GM21786 (cell line): ENCODE results near the gene ARF3.

ENCODE experiments used
- ATAC-seq: cut with Tn5 transposase; IDR thresholded peaks from one replicate; pipeline ENCODE4 v1.9.1; 2021; ENCODE audit not compliant: unreplicated experiment

Gene ARF3

DNA sequence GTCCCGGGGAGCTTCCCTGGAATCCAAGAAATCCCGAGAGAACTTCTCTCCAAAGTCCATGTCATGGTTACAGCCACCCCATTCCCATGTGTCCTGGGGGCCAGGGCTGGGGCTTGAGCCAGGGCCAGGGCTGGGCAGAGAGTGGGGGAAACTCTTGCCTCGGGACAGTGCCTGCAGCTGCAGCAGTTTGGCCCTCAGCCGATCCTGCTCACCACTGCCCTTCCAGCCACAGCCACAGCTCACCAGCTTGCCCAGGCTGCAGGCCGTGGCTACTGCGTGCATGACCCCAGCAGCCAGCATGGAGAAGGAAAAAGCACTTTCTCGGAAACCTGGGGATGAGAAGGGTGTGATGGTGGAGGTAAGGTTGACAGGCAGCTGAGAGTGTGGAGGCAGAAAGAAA is 10.7 kb upstream of the ARF3 start:
- ATAC-seq: no peak

DNA sequence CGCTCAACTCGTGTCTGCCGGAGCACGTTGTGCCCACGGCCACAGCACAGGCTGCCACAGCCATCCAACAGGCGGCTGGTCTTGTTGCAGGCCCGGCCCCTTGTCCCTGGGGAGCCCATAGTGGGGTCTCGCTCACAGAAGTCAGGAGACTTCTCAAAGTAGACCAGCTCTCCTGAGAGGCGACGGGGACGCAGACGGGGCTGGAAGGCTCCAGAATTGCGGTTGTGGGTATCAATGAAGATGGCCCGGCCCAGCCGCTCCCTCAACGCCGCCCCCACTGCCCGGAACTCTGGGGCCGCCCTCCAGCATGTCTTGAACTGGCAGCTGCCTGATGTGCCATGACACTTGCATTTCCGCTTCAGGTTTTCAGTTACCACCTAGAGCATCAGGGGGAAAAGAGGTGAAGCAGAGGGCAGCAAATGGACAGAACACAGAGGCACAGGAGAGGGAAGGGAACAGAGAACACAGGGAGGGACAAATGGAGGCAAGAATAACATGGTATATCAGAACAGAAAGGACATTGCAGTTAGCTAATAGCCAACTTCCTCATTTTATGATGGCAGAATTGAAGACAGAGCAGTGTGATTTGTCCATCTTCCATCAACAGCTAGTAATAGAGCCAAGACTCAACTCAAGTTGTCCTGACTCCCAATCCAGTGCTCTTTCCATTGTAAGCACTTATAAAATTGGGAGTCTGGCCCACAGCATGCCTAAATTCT is 9.0 kb upstream of the ARF3 start:
- no peak for ATAC-seq

DNA sequence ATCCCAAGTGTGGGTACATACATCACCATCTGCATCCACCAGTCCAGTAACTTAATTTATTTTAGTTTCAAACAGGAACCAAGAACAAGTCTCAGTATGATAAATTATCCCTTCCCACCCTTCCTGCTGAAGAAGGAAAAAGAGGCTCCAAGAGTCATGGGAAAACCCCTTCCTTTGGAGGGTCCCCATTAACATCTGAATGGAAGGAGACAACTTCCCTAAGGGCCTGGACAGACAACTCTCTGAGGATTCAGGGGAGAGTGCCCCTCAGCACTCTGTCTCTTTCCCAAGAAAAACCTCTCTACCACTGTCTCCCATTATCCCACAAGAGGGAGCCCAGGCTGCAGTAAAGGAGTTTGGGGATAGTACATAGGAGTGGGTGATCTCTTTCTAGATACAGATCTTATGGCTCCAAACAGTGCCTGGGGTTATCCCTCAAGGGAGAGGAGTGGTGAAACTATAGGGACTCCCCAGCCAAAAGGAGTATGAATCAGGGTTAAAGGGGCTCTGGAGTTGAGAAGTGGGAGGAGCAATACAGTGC is 8.1 kb upstream of the ARF3 start:
- no peak for ATAC-seq

DNA sequence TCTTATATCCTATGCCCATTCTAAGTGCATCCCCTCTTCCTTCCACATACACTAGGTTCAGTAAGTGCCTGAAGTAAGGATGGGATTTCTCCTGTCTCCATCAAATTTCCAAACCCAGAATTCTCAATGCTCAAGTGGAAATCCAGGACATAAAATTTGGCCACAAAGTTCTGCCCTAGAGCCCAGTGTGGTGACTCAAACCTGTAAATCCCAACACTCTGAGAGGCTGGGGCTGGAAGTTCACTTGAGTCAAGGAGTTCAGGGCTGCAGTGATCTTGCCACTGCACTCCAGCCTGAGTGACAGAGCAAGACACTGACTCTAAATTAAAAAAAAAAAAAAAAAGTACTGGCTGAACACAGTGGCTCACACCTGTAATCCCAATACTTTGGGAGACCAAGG is 4.5 kb upstream of the ARF3 start:
- ATAC-seq: no peak

DNA sequence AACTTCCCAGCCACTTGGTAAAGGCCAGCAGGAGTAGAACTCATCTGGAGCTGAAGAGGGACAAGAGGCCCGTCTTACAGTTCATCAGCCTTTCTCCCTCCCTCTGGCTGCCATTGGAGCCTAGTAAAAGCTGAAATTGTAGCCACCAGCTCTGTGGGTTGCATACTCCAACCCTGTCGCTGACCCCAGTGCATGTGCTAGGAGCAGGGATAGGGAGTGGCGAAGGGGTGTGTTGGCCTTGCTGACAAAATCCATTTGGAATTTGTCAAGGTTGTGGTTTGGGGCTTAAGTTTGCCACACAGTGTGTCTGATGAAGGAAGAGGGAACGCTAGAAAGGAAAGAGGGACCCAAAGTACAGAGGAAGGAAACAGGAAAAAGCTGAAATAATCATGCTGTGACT is 4.0 kb upstream of the ARF3 start:
- no peak for ATAC-seq

DNA sequence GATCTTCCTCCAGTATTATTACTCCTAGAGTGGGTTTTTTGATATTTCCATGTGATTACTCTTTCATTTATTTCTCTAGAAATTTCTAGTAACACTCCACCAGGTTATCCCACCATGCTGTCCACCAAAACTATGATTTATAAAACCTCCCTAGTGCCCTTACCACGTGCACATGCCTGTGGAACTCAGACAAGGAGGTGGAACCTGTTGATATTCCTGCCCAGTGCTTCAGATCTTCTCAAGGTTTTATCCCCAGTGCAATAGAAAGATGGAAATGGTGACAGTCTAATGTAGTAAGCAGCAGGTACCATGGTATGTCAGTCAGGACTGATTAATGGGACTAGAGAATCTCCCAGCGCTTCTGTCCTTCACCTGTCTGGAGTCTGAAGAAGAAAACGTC is 3.5 kb upstream of the ARF3 start:
- ATAC-seq: no peak

DNA sequence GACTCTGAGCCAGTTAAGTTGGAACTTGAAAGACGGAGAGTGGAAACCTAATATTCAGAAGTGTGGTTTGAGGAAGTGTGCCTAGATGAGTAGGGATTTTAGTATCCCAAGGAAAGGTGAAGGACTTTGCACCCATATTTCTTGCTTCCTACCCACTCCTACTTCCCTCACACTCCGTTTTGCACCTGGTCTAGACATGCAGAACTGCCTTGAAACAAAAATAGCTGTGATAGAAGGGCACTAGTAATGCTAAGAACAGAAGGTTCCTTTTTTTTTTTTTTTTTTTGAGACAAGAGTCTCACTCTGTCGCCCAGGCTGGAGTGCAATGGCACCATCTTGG is 732 bp upstream of the ARF3 start:
- no peak for ATAC-seq

DNA sequence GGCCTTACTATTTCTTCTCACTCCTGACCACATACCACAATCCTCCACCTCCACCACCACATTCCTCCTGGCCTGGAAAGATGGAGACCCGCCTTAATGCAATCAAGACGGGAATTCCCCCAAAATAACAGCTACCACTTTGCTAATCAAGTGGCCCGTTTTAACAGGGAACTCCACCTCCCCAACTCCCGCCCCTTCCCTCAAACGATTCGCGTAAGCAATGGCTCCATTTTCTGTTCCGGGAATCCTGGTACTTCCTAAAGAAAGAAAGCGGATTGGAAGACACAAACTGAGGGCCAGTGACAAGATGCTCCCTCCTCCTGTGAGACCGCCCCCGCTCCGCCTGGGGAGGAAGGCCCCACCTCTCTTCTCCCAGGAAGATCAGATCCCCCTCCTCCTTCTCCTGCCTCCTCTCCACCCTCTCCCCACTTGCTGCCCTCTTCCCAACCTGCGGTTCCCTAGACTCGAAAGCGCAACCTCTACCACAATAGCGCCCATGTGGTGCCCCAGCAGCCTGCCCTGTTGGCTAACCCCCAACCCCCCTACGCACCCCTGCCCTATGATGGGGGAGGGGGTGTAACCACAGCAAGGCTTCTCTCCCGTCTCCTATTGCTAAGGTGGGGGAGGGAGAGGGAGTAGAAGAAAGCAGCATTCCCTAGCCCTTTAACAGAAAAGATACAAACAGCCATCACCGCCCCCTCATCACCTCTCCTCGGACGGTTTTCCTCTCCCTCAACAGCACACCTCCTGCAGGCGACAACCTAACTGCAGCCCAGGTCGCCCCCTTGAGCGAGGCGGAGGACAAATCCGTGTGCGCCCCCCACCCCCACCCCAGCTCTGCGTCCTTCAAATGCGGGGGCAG is 777 bp downstream of the ARF3 start:
- ATAC-seq: peak; percentile 4

DNA sequence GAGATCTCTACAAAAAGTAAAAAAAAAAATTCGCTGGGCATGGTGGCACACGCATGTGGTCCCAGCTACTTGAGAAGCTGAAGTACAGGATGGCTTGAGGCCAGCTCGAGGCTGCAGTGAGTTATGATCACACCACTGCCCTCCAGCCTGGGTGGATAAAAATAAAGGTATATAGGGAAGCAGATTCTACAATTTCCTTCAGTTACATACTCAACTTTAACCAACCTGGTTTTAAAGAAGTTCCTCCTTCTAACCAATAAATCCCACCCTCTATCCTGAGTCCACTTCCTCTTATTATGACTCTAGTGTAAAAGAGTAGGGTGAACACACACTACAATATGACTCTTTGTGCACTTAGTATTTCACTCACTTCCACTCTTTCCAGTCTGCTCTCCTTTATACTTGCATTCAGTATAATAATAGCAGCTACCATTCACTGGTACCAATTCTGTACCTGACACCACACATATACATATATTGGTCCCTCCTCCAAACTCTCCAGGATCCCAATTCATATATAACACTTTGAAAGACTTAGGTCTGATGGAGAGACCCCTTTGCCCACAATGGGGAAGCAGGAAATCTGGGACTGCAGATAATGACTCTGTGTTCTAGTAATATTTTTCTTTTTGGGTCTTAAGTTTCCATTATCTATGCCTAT is 2.3 kb downstream of the ARF3 start:
- ATAC-seq: no peak

DNA sequence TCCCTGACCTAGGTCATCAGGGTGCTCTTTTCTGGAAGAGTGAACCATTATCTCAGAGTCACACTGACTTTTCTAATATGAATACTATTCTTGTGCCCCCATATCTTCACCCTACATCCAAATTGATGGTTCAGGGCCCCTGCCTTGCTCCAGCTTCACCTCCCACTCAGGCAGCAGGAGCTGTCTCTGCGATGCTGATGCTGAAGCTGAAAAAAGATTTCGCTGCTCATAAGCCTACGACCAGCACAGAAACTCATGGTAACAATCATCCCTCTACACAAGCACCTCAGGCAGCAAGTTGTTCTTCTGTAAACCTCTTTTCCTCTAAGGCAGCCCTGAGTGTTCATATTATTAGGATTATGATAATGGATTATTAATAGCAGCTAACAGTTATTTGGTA is 3.2 kb downstream of the ARF3 start:
- ATAC-seq: no peak

DNA sequence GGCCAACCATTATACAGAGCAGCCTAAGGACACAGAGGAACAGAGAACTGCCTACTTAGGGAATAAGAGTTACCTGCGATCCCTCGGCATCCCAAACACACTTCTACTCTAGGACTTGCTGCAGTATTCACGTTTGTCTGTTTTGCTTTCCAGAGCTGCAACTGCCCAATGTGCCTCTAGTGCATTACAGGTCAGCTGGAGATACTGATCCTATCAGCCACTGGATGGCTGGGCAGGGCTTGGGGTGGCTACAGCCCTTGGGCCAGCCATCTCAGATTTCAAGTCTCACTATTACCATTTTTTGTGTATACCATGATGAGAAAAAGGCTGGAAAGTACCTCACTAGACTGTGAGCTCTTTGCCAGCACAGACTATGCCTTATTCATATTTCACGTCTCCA is 4.6 kb downstream of the ARF3 start:
- no peak for ATAC-seq

DNA sequence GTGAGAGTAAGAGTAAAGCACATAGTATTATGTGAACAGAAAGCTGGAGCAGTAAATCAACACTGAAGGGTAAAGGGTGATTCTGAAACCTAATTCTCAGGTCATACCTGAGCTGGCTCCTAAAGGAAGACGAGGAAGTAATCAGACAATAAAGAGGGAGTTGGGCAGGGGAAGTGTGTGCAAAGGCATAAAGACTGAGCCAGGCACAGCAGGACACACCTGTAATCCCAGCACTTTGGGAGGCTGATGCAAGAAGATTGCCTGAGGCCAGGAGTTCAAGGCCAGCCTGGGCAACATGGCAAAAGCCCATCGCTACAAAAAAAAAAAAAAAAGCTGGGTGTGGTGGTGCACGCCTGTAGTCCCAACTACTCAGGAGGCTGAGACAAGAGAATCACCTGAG is 9.6 kb downstream of the ARF3 start:
- ATAC-seq: no peak

DNA sequence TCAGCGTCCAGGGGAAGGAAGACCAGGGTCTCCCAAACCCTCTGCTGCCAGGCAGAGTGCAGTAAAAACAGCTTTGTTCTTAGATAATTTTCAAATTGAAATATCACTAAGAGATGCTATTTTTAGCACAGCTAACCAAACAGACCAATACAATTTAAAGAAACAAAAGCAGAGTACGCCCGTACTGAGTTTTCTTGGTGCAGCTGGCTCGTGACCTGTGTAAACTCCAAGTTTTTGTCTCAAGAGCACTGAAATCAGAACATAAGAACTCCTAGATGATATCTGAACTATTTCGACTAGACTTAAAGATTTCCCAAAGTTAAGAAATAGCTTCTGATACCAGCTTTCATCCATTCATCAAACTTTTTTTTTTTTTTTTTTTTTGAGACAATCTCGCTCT is 10.3 kb downstream of the ARF3 start:
- no peak for ATAC-seq

DNA sequence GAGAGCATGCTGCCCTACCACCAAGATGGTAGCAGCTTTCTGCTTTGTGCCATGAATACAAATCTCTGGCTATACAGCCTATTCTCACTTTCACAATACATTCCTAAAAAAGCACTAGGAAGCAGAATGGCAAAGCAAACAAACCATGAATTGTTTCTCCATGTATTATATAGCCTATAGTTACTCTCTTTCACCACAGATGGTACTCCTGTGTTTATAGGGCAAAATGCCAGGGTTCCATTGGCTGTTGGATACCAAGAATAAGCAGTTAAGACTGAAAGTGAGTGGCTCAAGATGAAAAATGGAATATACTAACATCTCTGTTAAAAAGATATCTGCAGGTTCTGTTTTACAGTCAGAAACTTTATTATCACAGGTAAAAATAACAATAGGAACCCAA is 11.1 kb downstream of the ARF3 start:
- no peak for ATAC-seq

DNA sequence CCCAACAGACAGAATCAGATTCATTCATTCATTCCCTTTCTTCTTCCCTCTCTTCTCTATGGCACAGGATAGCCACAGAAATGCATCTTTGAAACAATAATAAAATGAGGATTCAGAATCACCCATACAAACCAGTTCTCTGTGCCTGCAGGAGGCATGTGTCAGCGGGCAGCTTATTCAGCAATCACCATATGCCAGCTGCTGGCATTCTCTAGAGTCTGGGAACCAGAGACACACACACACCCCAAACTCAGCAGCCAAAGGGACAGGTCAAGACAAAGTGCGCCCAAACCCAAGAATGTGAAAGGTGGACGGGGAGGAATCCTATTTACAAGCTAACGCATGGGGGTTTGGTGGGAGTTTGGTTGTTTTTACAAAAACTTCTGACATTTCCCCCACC is 14.1 kb downstream of the ARF3 start:
- no peak for ATAC-seq

DNA sequence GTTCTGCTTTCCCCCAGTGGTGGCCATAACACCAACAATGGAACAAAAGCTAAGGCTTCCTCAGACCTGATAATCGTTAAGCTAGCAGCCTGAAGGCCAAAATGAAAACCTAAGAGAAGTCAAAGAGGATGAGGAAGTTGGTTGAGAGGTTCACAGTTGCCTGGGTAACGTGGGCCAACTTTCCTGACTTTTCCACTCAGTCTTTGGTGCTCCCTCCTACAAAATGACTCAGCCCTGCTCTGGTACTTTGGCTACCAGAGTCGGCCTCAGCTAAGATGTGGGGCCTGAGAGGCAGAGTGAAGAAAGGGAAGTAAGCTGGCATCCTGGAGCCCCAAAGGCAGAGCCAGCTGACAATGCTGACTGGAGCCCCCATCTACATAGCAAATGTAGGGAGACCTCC is 17.1 kb downstream of the ARF3 start:
- ATAC-seq: no peak

DNA sequence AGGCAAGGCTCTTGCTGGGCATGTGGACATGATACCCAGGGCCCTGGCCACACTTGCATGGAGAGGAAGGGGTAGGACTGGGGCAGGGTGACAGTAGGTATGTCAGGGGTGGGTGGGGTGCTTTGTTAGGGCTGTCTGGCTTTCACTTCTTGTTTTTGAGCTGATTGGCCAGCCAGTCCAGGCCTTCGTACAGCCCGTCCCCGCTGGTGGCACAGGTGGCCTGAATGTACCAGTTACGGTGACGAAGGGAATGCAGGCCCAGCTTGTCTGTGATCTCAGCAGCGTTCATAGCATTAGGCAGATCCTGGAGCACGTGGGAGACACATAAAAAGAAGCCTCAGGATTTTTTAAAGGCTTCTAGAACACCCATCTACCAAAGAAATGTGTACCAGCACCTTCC is 18.5 kb downstream of the ARF3 start:
- ATAC-seq: no peak

DNA sequence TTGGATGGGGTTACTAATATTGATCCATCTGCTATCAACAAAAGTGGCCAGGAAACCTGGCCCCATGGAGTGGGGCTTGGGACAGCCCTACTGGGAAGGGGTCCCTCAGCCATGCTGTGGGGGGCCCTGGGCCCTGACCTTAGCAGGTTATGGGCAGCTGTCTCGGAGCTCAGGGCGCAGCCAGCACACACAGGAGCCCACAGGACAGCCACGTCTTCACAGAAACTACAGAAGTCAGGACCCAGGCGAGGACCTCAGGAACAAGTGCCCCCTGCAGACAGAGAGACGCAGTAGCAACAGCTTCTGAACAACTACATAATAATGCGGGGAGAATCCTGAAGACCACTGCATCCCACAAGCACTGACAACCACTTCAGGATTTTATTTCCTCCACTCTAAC is 20.1 kb downstream of the ARF3 start:
- ATAC-seq: no peak

DNA sequence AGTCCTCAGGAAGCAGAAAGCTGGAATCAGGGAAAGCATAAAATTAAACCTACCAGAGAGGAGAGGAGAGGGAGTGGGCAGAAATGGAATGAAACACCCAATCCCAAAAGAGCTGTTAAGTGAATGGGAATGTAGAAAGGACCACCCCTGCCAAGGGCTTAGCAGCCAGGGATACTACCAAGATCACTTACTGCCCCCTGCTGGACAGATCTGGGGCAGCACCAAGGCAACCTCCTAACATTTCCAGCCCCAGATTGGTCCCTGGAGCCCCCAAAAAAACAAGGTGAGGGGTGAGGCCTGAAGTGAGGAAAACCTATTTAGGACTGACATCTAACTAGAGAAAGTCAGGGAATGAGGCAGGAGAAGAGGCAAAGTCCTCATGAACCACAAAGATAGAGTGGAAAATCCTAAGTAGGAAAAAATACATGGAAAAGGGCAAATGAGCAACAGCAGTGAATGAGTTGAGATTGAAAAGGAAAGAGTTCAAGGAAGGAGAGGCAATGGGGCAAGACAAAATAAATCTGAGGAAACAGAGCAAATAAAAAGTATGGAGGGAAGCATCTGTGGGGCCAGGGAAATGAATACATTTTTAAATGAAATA is 20.8 kb downstream of the ARF3 start:
- no peak for ATAC-seq

DNA sequence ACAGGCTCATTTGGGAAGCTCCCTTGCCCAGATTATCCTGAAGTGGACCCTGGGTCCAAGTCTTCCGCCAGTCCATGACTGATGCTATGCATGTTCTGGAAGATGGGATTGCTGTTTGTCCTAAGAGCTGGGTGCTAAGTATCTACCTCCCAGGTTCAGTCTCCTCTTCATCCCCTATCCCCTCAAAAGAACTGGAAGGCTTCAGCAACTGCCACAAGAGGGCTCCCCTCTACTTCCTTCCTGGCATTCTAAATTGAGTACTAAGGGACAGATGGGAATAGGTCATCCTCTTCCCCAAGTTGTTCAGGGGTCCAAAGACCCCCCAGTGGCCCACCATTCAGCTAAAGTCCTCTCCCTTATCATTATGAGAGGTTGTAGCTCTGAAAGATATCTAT is 23.0 kb downstream of the ARF3 start:
- ATAC-seq: no peak

DNA sequence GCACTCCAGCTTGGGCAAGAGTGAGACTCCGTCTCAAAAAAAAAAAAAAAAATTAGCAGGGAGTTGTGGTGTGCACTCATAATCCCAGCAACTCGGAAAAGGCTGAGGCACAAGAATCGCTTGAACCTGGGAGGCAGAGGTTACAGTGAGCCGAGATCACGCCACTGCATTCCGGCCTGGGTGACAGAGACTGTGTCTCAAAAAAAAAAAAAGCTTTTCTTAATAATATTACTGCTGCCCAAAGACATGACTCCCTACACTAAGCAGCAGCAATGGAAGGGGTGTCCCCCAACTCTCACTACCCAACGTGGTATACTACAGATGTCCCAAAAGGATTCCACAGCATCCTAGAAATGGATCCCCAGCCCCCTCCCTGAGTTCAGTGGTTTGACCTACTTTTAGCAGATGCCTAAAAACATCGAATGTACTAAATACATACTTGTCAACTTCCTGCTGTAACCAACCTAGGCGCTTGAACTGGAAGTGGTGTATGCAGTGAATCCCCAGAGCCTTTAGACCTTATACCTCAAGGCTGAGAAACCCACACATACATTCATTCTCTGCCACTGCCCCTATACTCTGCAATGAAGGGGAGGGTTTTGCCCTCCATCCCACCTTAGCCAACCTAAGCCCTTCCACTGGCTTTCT is 23.5 kb downstream of the ARF3 start:
- no peak for ATAC-seq
